Loucy (cell line): ENCODE data around the gene ANKRD10.

Experiments used
- CTCF ChIP-seq: fragments of 200-600 bp; sonication (generic); conservative IDR thresholded peaks from 2 replicates; pipeline ENCODE4 v1.5.1; 2014; ENCODE audit warnings: mild to moderate bottlenecking, antibody characterized with exemption, low read length
- EZH2phosphoT487 ChIP-seq: fragments of 200-600 bp; IDR thresholded peaks from 2 replicates; pipeline ENCODE4 v1.6.1; 2018; ENCODE audit warnings: antibody characterized with exemption, mild to moderate bottlenecking, moderate library complexity, borderline replicate concordance

- TF ChIP-seq CTCF: no peak
- TF ChIP-seq EZH2phosphoT487: no peak
These were observed 27.1 kb downstream of the ANKRD10 start for GRCh38 chr13:110887597-110888333.
